GM10248 (cell line): ENCODE data around the gene CORO6.
A peak's percentile ranks its signal among the peaks of the same experiment; 100 is the strongest.

Experiments
- CTCF ChIA-PET: fragments of 300-600 bp; sonication (Branson Sonifier 250); formaldehyde crosslinking; extraction: SDS; loops from one replicate; lab custom pipeline; 2021; ENCODE audit warnings: antibody characterized with exemption; lab: Yijun Ruan, JAX
- POLR2A ChIA-PET: fragments of 350-650 bp; sonication (Branson Sonifier 250); formaldehyde crosslinking; extraction: SDS; loops from one replicate; lab custom pipeline; 2020; ENCODE audit warnings: antibody characterized with exemption; lab: Yijun Ruan, JAX
- DNase-seq: peaks from one replicate; pipeline ENCODE4 v3.0.0; 2012; ENCODE audit errors: extremely low spot score
- TF ChIP-seq, protein P1 (sequence below): IDR thresholded peaks from 2 replicates; pipeline ENCODE4 v1.5.1; 2012; ENCODE audit warnings: mild to moderate bottlenecking, low read depth; ENCODE audit errors: extremely low read depth, missing control alignments, control extremely low read depth

The CORO6 gene

DNA sequence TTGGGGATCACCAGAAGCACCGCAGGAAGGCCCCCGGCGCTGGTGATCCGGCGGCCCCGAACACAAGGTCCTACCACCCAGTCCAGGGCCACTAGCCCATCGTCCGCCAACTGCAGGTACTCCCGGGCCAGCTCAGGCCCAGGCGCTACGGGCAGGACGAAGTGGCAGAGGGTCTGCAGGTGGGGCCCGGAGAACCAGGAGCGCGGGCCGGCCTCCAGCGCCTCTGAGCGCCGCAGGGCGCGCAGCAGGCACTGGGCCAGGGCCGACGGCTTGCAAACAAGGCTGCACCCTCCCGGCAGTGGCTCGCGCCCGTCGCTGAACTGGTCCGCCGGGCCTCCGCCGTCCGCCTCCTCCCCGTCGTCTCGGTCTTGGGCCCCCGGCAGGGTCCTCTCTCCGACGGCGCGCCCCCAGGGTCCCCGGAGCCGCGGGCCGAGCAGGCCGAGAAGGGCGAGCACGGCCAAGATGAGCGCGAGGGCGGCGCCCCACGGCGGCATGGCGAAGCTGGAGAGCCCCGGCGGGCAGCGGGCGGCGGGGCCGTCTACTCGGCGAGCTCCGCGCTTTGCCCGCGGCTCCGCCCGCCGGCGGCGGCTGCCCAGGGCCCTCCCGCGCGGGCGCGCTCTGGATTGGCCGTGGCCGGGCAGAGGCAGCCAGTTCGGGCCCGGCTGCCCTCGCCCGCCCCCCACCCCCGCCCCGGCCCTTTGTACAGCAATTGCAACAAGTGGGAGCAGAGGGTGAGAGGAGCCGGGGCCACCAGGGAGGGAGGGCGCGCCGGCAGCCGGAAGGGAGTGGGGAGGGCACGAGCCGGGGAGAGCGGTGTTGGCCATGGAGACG lies 56.0 kb downstream of the CORO6 start, which contains the start of gene ABHD15:
Gene ABHD15 (minus strand): TSS at position 565 of the 831 bp plus-strand sequence. CDS start 71 bp downstream, at position 494.
- ChIA-PET CTCF (interaction anchor here (0.6 to 12.2 kb wide), 16 partner anchors 8 to 421 kb away, joined by 3 to 94 read pairs (median 4); no protein-coding TSS in a partner anchor), POLR2A (interaction anchor here (0.8 to 1.0 kb wide), 2 partner anchors 8 to 13 kb away, joined by 3 read pairs; no protein-coding TSS in a partner anchor)
- TF ChIP-seq, protein P1, sequence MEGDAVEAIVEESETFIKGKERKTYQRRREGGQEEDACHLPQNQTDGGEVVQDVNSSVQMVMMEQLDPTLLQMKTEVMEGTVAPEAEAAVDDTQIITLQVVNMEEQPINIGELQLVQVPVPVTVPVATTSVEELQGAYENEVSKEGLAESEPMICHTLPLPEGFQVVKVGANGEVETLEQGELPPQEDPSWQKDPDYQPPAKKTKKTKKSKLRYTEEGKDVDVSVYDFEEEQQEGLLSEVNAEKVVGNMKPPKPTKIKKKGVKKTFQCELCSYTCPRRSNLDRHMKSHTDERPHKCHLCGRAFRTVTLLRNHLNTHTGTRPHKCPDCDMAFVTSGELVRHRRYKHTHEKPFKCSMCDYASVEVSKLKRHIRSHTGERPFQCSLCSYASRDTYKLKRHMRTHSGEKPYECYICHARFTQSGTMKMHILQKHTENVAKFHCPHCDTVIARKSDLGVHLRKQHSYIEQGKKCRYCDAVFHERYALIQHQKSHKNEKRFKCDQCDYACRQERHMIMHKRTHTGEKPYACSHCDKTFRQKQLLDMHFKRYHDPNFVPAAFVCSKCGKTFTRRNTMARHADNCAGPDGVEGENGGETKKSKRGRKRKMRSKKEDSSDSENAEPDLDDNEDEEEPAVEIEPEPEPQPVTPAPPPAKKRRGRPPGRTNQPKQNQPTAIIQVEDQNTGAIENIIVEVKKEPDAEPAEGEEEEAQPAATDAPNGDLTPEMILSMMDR: no peak
- peak; percentile 67 for DNase-seq

DNA sequence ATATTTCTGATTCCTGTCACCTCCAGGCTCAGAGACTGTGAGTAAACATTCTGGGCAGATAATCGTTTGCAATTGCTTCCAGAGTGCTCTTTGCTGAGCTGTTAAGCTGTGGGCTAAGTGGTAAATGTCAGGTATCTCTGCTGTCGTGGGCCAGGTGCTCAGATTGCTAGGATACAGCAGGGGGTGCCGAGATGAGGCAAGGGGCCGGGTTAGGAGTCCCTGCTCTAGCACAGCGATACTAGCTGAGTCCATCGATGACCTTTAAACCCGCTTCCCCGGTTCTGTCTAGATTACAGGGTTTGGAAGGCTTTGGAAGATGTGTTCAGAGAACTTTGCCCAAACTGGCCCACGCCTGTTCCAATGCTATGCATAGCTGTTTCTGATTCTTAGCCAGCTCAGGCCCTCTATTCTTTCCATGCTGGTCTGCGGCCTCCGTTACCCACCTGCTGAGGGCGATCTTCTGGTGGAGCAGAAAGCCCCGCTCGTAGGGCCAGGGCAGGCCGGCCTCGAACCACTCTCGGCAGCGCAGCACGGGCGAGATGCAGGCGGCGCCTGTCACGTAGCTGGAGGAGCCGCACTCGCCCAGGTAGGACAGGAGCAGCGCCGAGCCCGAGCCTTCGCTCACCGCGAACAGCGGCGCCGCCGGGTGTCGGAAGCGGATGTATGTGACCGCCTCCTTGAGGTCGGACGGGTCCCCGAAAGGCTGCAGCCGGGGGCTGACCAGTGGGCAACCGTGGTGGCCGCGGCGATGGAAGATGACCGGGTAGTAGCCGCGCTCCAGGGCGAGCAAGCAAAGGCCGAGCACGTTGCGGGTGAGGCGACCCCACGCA lies 56.9 kb downstream of the CORO6 start:
- CTCF ChIA-PET: interaction anchor here (0.8 to 12.2 kb wide), 14 partner anchors 9 to 420 kb away, joined by 3 to 94 read pairs (median 4); no protein-coding TSS in a partner anchor

More for the DNA sequence above, 56.9 kb downstream of the CORO6 start:
- POLR2A ChIA-PET: interaction anchor here (0.8 kb wide), 1 partner anchor 12 kb away, joined by 3 read pairs; no protein-coding TSS in a partner anchor
- peak; percentile 62 for DNase-seq
- TF ChIP-seq, protein P1: peak; percentile 15
